ENCODE measurements around the gene NFE2L2.
"Not testable (repeated sequence)": the region's sequence is repeated elsewhere in the genome, so short reads cannot be mapped to it uniquely, and the experiment has no call there.

NFE2L2 gene

GRCh38 chr2:177264693-177265587, at the start of gene NFE2L2:
Gene NFE2L2, minus strand, starts transcription at chr2:177264727. Its CDS starts 151 bp downstream, at chr2:177264576.
- no peak for DNase-seq (ENCODE audit: low read depth)

- DNase-seq (ENCODE audit: low read depth) = no peak
Observed at GRCh38 chr2:177314194-177314593, 49.7 kb upstream of the NFE2L2 start.

- no peak for DNase-seq (ENCODE audit: low read depth)
Observed at GRCh38 chr2:177313162-177313781, 48.7 kb upstream of the NFE2L2 start.

- no peak for DNase-seq (ENCODE audit: low read depth)
Observed at GRCh38 chr2:177312562-177312961, 48.0 kb upstream of the NFE2L2 start.

GRCh38 chr2:177309672-177310309, 45.3 kb upstream of the NFE2L2 start:
- not testable (repeated sequence) for DNase-seq (ENCODE audit: low read depth)

GRCh38 chr2:177306550-177306949, 42.0 kb upstream of the NFE2L2 start:
- no peak for DNase-seq (ENCODE audit: low read depth)

- DNase-seq (ENCODE audit: low read depth) = no peak
Observed at GRCh38 chr2:177303939-177304338, 39.4 kb upstream of the NFE2L2 start.

GRCh38 chr2:177302552-177302951, 38.0 kb upstream of the NFE2L2 start:
- no peak for DNase-seq (ENCODE audit: low read depth)

- DNase-seq (ENCODE audit: low read depth) = no peak
Observed at GRCh38 chr2:177298191-177298590, 33.7 kb upstream of the NFE2L2 start.

GRCh38 chr2:177296040-177296439, 31.5 kb upstream of the NFE2L2 start:
- no peak for DNase-seq (ENCODE audit: low read depth)

GRCh38 chr2:177295484-177295883, 31.0 kb upstream of the NFE2L2 start:
- DNase-seq (ENCODE audit: low read depth) = no peak

- no peak for DNase-seq (ENCODE audit: low read depth)
Observed at GRCh38 chr2:177291701-177292100, 27.2 kb upstream of the NFE2L2 start.

GRCh38 chr2:177289824-177290628, 25.5 kb upstream of the NFE2L2 start:
- no peak for DNase-seq (ENCODE audit: low read depth)

- no peak for DNase-seq (ENCODE audit: low read depth)
Observed at GRCh38 chr2:177287814-177288213, 23.3 kb upstream of the NFE2L2 start.

- no peak for DNase-seq (ENCODE audit: low read depth)
Observed at GRCh38 chr2:177285892-177286715, 21.6 kb upstream of the NFE2L2 start.

GRCh38 chr2:177284531-177284930, 20.0 kb upstream of the NFE2L2 start:
- no peak for DNase-seq (ENCODE audit: low read depth)

GRCh38 chr2:177283906-177284305, 19.4 kb upstream of the NFE2L2 start:
- DNase-seq (ENCODE audit: low read depth) = no peak

GRCh38 chr2:177282787-177283572, 18.5 kb upstream of the NFE2L2 start:
- no peak for DNase-seq (ENCODE audit: low read depth)

- DNase-seq (ENCODE audit: low read depth) = no peak
Observed at GRCh38 chr2:177282181-177282641, 17.7 kb upstream of the NFE2L2 start.

Measured in HS-27A (cell line).